ENCODE measurements around the gene CD7.

Gene CD7

GRCh38 chr17:82297714-82298537 lies 19.5 kb downstream of the CD7 start (continued):
- TF ChIP-seq, protein P1, sequence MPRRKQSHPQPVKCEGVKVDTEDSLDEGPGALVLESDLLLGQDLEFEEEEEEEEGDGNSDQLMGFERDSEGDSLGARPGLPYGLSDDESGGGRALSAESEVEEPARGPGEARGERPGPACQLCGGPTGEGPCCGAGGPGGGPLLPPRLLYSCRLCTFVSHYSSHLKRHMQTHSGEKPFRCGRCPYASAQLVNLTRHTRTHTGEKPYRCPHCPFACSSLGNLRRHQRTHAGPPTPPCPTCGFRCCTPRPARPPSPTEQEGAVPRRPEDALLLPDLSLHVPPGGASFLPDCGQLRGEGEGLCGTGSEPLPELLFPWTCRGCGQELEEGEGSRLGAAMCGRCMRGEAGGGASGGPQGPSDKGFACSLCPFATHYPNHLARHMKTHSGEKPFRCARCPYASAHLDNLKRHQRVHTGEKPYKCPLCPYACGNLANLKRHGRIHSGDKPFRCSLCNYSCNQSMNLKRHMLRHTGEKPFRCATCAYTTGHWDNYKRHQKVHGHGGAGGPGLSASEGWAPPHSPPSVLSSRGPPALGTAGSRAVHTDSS (tag by site-specific recombination; IDR thresholded peaks at IDR 0.05), result no peak
- no peak for TF ChIP-seq ZNF561 (tag by site-specific recombination; IDR thresholded peaks at IDR 0.05; ENCODE audit: borderline replicate concordance)
- no peak for TF ChIP-seq ZNF501 (tag by site-specific recombination; IDR thresholded peaks at IDR 0.05)
- TF ChIP-seq MYNN (tag by site-specific recombination; IDR thresholded peaks at IDR 0.05; ENCODE audit: borderline replicate concordance), result peak; percentile 41; the same call in 1 of the 2 replicates
- TF ChIP-seq ZNF223 (tag by site-specific recombination; IDR thresholded peaks at IDR 0.05), result no peak
- no peak for TF ChIP-seq ZNF701 (tag by site-specific recombination; IDR thresholded peaks at IDR 0.05)
- TF ChIP-seq ZEB2 (tag by site-specific recombination; IDR thresholded peaks at IDR 0.05), result peak; percentile 75; the same call in 1 of the 2 replicates
- TF ChIP-seq SP2 (tag by site-specific recombination; IDR thresholded peaks at IDR 0.05), result peak; percentile 44; the same call in 1 of the 2 replicates
- TF ChIP-seq ZNF830 (tag by site-specific recombination; IDR thresholded peaks at IDR 0.05; ENCODE audit: low read depth), result no peak
- peak; percentile 45 for TF ChIP-seq SP3 (tag by site-specific recombination; IDR thresholded peaks at IDR 0.05)
- TF ChIP-seq EGR2 (tag by site-specific recombination; IDR thresholded peaks at IDR 0.05; ENCODE audit: low read depth), result peak; percentile 63; the same call in 1 of the 2 replicates
- TF ChIP-seq ZNF280C (tag by site-specific recombination; IDR thresholded peaks at IDR 0.05), result no peak
- TF ChIP-seq WT1 (tag by site-specific recombination; IDR thresholded peaks at IDR 0.05), result no peak
- no peak for TF ChIP-seq ZNF354C (tag by site-specific recombination; IDR thresholded peaks at IDR 0.05; ENCODE audit: borderline replicate concordance, low read depth)
- no peak for TF ChIP-seq REPIN1 (tag by site-specific recombination; IDR thresholded peaks at IDR 0.05; ENCODE audit: low read depth)
- TF ChIP-seq ZXDB (tag by site-specific recombination; IDR thresholded peaks at IDR 0.05), result no peak
- TF ChIP-seq GLI4 (tag by site-specific recombination; IDR thresholded peaks at IDR 0.05), result peak; percentile 78; the same call in 1 of the 2 replicates
- TF ChIP-seq ZNF571 (tag by site-specific recombination; IDR thresholded peaks at IDR 0.05), result no peak
- TF ChIP-seq ZNF416 (tag by site-specific recombination; IDR thresholded peaks at IDR 0.05), result no peak
- no peak for TF ChIP-seq PRDM1 (tag by site-specific recombination; IDR thresholded peaks at IDR 0.05)
- peak; percentile 68; the same call in 1 of the 2 replicates for TF ChIP-seq KLF16 (tag by site-specific recombination; IDR thresholded peaks at IDR 0.05)
- TF ChIP-seq, protein P2, sequence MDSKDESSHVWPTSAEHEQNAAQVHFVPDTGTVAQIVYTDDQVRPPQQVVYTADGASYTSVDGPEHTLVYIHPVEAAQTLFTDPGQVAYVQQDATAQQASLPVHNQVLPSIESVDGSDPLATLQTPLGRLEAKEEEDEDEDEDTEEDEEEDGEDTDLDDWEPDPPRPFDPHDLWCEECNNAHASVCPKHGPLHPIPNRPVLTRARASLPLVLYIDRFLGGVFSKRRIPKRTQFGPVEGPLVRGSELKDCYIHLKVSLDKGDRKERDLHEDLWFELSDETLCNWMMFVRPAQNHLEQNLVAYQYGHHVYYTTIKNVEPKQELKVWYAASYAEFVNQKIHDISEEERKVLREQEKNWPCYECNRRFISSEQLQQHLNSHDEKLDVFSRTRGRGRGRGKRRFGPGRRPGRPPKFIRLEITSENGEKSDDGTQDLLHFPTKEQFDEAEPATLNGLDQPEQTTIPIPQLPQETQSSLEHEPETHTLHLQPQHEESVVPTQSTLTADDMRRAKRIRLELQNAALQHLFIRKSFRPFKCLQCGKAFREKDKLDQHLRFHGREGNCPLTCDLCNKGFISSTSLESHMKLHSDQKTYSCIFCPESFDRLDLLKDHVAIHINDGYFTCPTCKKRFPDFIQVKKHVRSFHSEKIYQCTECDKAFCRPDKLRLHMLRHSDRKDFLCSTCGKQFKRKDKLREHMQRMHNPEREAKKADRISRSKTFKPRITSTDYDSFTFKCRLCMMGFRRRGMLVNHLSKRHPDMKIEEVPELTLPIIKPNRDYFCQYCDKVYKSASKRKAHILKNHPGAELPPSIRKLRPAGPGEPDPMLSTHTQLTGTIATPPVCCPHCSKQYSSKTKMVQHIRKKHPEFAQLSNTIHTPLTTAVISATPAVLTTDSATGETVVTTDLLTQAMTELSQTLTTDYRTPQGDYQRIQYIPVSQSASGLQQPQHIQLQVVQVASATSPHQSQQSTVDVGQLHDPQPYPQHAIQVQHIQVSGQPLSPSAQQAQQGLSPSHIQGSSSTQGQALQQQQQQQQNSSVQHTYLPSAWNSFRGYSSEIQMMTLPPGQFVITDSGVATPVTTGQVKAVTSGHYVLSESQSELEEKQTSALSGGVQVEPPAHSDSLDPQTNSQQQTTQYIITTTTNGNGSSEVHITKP (tag by site-specific recombination; IDR thresholded peaks at IDR 0.05), result peak; percentile 96
- no peak for TF ChIP-seq PRDM4 (tag by site-specific recombination; IDR thresholded peaks at IDR 0.05)
- TF ChIP-seq BCL11A (tag by site-specific recombination; IDR thresholded peaks at IDR 0.05; ENCODE audit: low read depth), result no peak
- TF ChIP-seq ZNF248 (tag by site-specific recombination; IDR thresholded peaks at IDR 0.05), result no peak
- no peak for TF ChIP-seq ZNF704 (tag by site-specific recombination; IDR thresholded peaks at IDR 0.05)
- no peak for TF ChIP-seq ZNF426 (tag by site-specific recombination; IDR thresholded peaks at IDR 0.05)
- TF ChIP-seq, protein P3, sequence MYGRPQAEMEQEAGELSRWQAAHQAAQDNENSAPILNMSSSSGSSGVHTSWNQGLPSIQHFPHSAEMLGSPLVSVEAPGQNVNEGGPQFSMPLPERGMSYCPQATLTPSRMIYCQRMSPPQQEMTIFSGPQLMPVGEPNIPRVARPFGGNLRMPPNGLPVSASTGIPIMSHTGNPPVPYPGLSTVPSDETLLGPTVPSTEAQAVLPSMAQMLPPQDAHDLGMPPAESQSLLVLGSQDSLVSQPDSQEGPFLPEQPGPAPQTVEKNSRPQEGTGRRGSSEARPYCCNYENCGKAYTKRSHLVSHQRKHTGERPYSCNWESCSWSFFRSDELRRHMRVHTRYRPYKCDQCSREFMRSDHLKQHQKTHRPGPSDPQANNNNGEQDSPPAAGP (tag by site-specific recombination; IDR thresholded peaks at IDR 0.05), result peak; percentile 73; the same call in 1 of the 2 replicates

All from HEK293 (cell line).